ENCODE results near the gene ZBTB2.

DNA sequence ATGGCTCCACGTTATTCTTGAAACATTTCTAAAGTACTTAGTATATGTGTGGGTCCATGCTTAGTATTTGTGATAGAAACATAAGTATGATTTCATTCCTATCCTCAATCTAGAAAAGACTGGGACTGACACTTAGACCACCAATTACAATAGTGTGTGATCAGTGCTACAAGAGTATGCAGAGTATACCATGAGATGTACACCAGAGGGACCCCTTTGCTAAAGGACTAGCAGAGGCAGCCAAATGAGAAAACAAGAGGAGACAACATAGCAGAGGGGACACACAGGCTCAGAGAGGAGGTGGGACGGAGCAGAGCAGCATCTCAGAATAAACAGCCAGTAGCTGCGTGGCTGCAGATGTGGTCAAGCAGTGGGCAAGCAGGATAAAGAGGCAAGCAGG lies 39.5 kb upstream of the ZBTB2 start:
- no peak for TF ChIP-seq POLR2AphosphoS5 (IDR thresholded peaks at IDR 0.05)
- TF ChIP-seq POLR2A (IDR thresholded peaks at IDR 0.05), result no peak

All from transverse colon (tissue), 3 donors.